NOMO-1 treated with dmso at 0.1 percent for 144 hours (cell line): ENCODE results near the gene VPS35.
"Not testable (repeated sequence)": the region's sequence is repeated elsewhere in the genome, so short reads cannot be mapped to it uniquely, and the experiment has no call there.

Source experiments
- DNase-seq: peaks from one replicate; lab custom pipeline; 2025; ENCODE audit not compliant: unreplicated experiment; lab: John Stamatoyannopoulos, UW

The VPS35 gene

DNA sequence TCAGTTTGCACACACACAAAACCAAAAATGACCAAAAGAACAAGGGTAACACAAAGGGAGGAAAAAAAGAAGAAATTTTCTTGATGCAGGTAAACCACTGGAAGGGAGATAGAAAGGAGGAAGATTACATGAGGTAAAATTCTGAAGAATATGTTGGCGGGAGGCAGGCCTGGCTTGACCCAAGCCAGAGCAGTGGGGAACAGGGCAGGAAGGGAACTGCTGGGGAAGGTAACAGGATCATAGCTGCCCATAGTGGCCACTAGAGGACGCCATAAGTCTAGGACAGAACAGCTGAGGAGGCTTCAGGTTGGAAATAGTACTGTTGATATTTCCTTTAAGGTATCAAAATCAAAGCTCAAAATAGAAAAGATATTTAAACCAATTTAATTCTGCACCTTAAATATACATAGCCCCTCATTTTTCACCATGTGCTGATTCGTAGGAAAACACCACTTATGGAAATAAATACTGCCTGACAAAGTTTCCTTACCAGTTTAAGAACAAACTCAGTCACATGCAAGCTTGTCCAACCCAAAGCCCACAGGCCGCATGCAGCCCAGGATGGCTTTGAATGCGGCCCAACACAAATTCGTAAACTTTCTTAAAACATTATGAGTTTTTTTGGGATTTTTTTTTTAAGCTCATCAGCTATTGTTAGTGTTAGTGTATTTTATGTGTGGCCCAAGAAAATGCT lies 15.5 kb downstream of the VPS35 start:
- peak; percentile 37 for DNase-seq

- DNase-seq = no peak
Observed at GRCh38 chr16:46662123-46662522, 26.9 kb downstream of the VPS35 start.

GRCh38 chr16:46658925-46659324 lies 30.1 kb downstream of the VPS35 start:
- DNase-seq = peak; percentile 97

GRCh38 chr16:46651305-46651704 lies 37.7 kb downstream of the VPS35 start:
- no peak for DNase-seq

DNA sequence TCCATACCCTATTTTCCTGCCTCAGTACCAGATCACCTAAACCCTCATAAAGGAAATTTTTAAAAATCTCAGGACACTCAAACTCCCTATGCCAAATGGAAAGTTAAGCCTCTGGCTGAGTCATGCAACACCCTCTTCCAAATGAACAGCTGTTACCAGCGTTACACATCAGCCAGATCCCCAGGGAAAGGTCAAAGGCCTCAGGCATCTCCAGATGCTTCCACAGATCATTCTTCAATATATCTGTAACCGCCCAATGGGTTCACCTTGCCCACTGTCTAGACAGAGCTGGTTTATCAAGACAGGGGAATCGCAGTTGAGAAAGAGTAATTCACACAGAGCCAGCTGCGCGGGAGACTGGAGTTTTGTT lies 38.7 kb downstream of the VPS35 start:
- no peak for DNase-seq

DNA sequence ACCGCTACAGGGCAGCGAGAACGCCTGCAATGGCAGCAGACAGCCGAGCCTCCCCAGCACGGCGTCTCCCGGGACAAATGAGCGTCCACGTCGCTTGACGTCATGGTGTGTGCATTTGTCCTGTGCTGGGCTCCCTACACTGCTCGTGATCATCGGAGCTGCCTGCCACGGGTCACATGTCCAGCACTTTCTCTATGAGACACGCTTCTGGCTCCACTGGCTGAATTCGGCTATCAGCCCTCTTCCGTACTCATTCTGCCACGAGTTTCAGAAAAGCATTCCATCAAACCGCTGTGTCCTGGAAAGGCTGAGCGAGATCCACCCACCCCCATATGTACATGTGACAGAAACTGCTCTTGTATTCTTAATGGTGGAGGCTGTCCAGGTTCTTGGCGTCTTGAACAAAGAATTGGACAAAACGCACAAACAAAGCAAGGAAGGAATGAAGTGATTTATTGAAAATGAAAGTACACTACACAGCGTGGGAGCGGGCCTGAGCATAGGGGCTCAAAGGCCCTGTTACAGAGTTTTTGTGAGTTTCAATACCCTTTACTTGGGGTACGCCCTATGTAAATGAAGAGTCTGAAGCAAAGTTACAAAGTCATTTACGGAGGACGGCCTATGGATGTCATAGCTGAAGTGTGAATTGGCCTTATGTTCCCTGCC lies 39.3 kb downstream of the VPS35 start:
- no peak for DNase-seq

DNA sequence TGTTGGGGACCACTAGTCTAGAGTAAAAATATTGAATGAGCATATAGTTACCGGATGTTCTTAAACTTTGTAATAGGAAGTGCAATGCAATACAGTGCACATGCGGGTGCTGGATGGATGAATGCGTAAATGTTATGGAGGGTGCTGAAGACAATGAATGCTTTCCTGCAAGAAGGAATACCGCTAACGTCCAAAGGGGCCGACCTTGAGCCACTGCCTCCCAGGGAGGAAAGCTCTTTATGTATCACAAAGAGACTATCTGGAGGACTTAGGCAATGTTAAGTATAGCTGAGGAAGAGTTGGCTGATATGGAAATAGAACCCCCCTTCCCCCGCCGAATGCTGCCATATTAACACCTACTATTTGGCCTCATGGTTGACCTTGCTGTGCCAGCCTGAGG lies 40.3 kb downstream of the VPS35 start:
- DNase-seq = no peak

DNA sequence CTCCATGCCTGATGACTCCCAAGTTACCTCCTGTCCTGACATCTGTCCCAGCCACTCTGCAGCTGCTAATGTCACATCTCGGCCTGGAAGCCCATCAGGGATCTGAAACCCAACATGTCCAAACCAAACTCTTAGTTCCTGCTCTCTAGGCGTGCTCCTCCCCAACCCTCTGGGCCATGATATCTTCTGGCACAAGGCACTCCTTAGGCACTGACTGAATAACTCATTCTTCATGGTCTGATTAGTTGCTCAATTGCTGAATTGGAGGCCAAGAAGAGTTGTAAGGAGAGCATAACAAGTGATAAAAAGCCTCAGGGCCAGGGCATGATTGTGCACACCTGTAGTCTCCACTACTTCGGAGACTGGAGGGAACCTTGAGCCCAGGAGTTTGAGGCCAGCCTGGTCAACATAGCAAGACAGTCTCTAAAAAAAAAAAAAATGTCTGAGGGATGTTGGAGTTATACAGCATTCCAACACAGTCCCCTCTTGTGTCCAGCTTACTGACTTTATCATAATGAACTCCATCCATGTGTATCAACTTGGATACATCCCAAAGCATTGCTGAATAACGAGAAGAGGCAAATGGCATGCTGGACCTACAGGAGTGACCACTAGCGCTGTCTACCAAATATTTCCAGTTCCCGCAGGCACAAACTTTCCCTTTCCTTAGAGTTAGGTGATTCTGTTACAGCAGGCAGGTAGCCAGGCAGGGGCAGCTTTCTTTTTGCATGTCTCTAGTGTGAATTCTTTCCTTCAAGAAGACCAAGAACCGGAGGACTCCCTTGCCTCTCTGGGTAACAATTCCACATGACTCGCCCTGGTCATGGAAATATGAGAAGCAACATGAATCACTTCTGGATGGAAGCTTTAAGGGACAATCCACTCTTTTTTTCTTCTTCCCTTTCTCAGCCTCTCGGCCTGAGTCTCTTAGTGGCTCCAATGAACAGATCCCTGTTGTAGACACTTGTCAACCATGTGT lies 49.7 kb downstream of the VPS35 start:
- DNase-seq = no peak

DNA sequence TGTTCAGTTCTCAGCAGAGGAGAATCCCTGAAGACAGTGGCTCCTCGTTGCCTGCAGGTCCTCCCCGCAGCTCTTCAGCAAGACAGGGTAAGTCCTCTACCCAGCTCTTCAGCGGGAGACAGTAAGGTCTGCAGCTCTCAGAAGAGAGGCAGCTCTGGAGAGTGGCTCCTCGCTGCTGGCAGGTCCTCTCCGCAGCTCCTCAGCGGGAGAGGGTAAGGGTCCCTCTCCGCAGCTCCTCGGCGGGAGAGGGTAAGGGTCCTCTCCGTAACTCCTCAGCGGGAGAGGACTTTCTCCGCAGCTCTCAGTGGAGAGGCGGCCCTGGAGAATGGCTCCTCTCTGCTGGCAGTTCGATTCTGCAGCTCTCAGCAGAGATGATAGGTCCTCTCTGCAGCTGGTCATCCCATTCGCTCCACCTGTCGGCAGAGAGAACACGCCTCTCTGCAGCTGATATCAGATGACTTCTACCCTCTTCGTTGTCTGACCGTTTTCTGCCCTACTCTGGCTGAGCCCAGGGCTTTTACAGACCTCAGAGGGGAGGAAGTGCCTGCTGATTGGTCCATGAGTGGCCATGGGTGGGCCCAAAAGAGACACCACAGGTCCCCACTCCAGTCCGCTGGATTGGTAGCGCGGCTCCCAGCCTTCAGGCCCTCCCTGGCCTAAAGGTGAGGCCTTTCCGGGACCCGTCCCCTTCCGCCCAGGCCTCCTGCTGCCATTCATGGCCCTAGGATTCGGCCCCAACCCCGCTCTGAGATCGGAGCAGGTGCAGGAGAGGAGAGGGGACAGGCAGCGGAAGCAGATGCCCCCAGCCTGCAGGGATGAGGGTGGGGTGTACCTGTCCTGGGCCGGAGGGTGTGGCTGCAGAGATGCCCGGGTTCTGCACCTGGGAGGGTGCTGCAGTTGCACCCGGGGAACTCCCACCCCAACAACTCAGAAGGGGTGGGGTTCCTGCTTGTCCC lies 55.9 kb downstream of the VPS35 start:
- DNase-seq = no peak

- DNase-seq = no peak
Observed at GRCh38 chr16:46629331-46630219, 59.4 kb downstream of the VPS35 start.

- DNase-seq = no peak
Observed at GRCh38 chr16:46627746-46628145, 61.2 kb downstream of the VPS35 start.

GRCh38 chr16:46626681-46627080 lies 62.3 kb downstream of the VPS35 start:
- DNase-seq = not testable (repeated sequence)

DNA sequence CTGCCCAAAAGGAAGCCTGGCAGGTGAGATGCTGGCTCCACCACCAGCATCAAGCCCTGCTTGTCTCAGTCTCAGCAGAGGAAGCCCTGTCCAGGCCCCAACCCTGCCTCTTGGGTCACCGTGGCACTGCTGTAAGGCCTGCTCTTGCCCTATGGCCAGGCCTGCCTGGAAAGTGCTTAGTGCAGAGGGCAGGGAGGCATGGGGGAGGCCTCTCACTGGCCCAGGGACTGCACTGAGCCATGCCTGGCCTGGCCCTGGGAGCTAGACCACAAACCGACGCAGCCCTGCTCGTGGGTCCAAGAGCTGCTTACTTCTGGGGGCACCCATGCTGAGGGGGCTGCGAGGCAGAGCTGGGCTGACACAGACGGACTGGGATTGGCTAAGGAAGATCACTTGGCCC lies 64.1 kb downstream of the VPS35 start:
- not testable (repeated sequence) for DNase-seq

GRCh38 chr16:46623707-46624106 lies 65.3 kb downstream of the VPS35 start:
- DNase-seq = not testable (repeated sequence)

DNA sequence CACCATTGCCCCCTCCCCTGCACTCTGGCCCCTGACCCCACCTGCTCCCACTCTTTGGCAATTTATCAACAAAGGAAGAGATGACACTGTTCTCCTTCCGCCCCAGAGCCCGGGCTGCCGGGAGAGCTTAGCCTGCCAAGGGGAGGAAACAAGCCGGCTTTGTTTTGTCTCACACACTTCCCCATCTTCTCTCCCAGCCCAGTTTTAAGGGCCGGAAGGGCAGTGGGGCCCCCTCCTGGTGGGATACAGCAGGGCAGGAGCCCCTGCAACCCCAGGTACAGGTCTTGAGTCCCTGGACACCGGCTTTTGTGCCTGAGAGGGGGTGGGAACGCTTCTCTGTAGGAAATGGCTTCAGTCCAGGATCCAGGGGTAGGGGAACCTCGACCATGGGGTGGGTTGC lies 65.7 kb downstream of the VPS35 start:
- not testable (repeated sequence) for DNase-seq

DNA sequence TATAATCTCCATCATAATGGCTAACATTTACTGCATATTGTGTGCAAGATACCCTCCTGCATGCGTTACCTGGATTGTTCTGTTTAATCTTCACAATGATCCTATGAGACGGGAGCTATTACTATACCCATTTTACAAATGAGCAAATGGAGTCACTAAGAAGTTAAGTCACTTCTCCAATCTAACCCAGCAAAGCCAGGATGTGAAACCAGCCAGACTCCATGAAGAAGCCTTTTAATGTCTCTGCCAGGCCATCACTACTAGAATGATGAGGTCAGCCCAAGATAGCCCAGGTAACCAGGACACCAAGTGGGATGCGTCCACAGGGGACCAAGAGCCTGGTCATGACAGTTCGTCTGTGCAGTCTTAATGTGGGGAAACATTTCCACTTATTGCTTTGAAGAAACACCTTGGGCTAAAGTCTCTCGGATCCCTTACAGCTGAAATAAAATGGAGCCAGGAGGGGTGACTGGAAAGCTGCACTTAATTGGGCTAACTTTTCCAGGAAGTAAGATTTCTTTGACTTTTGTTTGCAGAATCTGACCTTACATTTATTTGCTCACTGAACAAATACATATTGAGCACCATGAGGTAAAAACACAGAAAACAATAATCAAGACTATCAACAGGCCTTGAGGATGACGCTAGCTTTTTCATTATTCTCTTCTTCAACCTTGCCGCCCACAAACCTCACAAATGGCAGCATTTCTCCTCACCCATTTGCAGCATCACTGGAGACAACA lies 66.9 kb downstream of the VPS35 start:
- DNase-seq = no peak

GRCh38 chr16:46621006-46621933 lies 67.7 kb downstream of the VPS35 start, which contains the start of gene SHCBP1:
Gene SHCBP1, minus strand, starts transcription at chr16:46621379. Its CDS starts 20 bp downstream, at chr16:46621359.
- peak; percentile 80 for DNase-seq
